OCI-LY7 (cell line): ENCODE measurements around the gene MEF2D. TPM values are rescaled to one million over a fixed set of nuclear protein-coding genes. Genes with fewer than 3 reads are reported as not detected.

Experiments used
- BruUV-seq: library from RNA; stranded (reverse); fragments of 400-500 nt; replicated peaks from 2 replicates; lab custom pipeline; 2021; lab: Mats Ljungman, UMichigan
- CTCF ChIA-PET: fragments of 300-600 bp; sonication (Branson Sonifier 250); formaldehyde crosslinking; loops from one replicate; lab custom pipeline; 2022; ENCODE audit warnings: antibody characterized with exemption; ENCODE audit not compliant: unreplicated experiment; lab: Charles Lee
- POLR2A ChIA-PET: fragments of 300-600 bp; sonication (Branson Sonifier 250); formaldehyde crosslinking; loops from one replicate; lab custom pipeline; 2022; ENCODE audit warnings: antibody characterized with exemption; lab: Charles Lee
- DNase-seq: peaks from one replicate; pipeline ENCODE4 v3.0.0-alpha.2; 2015; ENCODE audit warnings: low spot score
- H2AFZ ChIP-seq: fragments of 200-600 bp; sonication (generic), shearing (Covaris generic); 2 replicates; pipeline ENCODE4 v1.6.1; 2014; ENCODE audit warnings: mild to moderate bottlenecking, antibody characterized with exemption, low read length, moderate library complexity
- H3K27ac ChIP-seq: fragments of 200-600 bp; sonication (generic); 2 replicates; pipeline ENCODE4 v1.5.1; 2014; ENCODE audit warnings: mixed run types, low read depth, mild to moderate bottlenecking, moderate library complexity, low read length, inconsistent platforms; ENCODE audit not compliant: poor library complexity, severe bottlenecking
- H3K36me3 ChIP-seq: fragments of 200-600 bp; sonication (generic); 2 replicates; pipeline ENCODE4 v1.6.1; 2014; ENCODE audit warnings: mild to moderate bottlenecking, antibody characterized with exemption, low read length, moderate library complexity, mixed read lengths; ENCODE audit not compliant: insufficient read depth
- H3K4me1 ChIP-seq: fragments of 200-600 bp; sonication (generic); 2 replicates; pipeline ENCODE4 v1.5.1; 2014; ENCODE audit warnings: mild to moderate bottlenecking, low read length; ENCODE audit not compliant: insufficient read depth, poor library complexity, severe bottlenecking
- H3K4me2 ChIP-seq: fragments of 200-600 bp; sonication (generic); 2 replicates; pipeline ENCODE4 v1.6.1; 2014; ENCODE audit warnings: mild to moderate bottlenecking, low read length
- H3K4me3 ChIP-seq: fragments of 200-600 bp; sonication (generic); 2 replicates; pipeline ENCODE4 v1.5.1; 2014; ENCODE audit warnings: mild to moderate bottlenecking, low read depth, low read length; ENCODE audit not compliant: poor library complexity, severe bottlenecking
- H3K79me2 ChIP-seq: fragments of 200-600 bp; sonication (generic); 2 replicates; pipeline ENCODE4 v1.6.1; 2016; ENCODE audit warnings: low read depth, mild to moderate bottlenecking, low read length, moderate library complexity, mixed read lengths; ENCODE audit not compliant: insufficient read depth
- H3K9me2 ChIP-seq: fragments of 200-600 bp; sonication (generic); 2 replicates; pipeline ENCODE4 v1.6.1; 2016; ENCODE audit warnings: mild to moderate bottlenecking, low read length, mixed read lengths; ENCODE audit not compliant: insufficient read depth
- H3K9me3 ChIP-seq: fragments of 200-600 bp; sonication (generic); 2 replicates; pipeline ENCODE4 v1.6.1; 2014; ENCODE audit warnings: mild to moderate bottlenecking, mixed run types, low read length, mixed read lengths
- H4K20me1 ChIP-seq: fragments of 200-600 bp; sonication (generic); 2 replicates; pipeline ENCODE4 v1.6.1; 2014; ENCODE audit warnings: mild to moderate bottlenecking, antibody characterized with exemption, low read length, moderate library complexity, mixed read lengths; ENCODE audit not compliant: insufficient read depth
- CTCF ChIP-seq: fragments of 200-600 bp; sonication (generic); conservative IDR thresholded peaks from 2 replicates; pipeline ENCODE4 v1.5.1; 2014; ENCODE audit warnings: mild to moderate bottlenecking, antibody characterized with exemption, low read length, moderate library complexity, mixed read lengths
- EZH2phosphoT487 ChIP-seq: fragments of 200-600 bp; sonication (generic); IDR thresholded peaks from 2 replicates; pipeline ENCODE4 v1.6.1; 2018; ENCODE audit warnings: low read depth, borderline replicate concordance, mild to moderate bottlenecking, mixed run types, antibody characterized with exemption, low read length, moderate library complexity, mixed read lengths
- intact Hi-C: fragments of 100-400 bp; cut with micrococcal nuclease; formaldehyde crosslinking; loops from one replicate; pipeline ENCODE4 v1.10.0; 2022; ENCODE audit not compliant: unreplicated experiment
- total RNA-seq, 2 experiments: library from RNA; depleted of rRNA in 1 of 2; stranded (reverse); fragments of >200 nt in 1 of 2; shearing (Covaris generic) in 1 of 2; gene quantifications; 2 replicates each; pipeline ENCODE4 v1.2.3, GENCODE V29; 2014 to 2022

The MEF2D gene
- total RNA-seq, 2 experiments from 2014 or later = 42.7 to 92.3 TPM

GRCh38 chr1:156418416-156419070, 82.0 kb downstream of the MEF2D start:
- Histone ChIP-seq H3K4me2 (no peak overlapping the region), H3K27ac (no peak overlapping the region), H3K36me3 (no peaks in the 10 kb centered on the region), H2AFZ (no peak overlapping the region), H3K79me2 (no peaks in the 10 kb centered on the region), H3K9me2 (no peaks in the 10 kb centered on the region), H3K4me1 (peaks cover 16% of the 10 kb centered on the region), H4K20me1 (no peaks in the 10 kb centered on the region; the same call in 1 of the 2 replicates), H3K9me3 (no peaks in the 10 kb centered on the region), H3K4me3 (no peak overlapping the region)
- intact Hi-C loops = no loop called here
- ChIA-PET CTCF (interaction anchor here (1.5 to 1.8 kb wide), 3 partner anchors 15 to 33 kb away, joined by 3 to 6 read pairs (median 4); no protein-coding TSS in a partner anchor), POLR2A (no interaction called here)
- BruUV-seq = no TSS peak
- no peak for DNase-seq
- TF ChIP-seq CTCF = no peak
- TF ChIP-seq EZH2phosphoT487 = no peak

GRCh38 chr1:156417401-156418020, 83.1 kb downstream of the MEF2D start:
- no peaks in the 10 kb centered on the region for H3K79me2 ChIP-seq
- no peaks in the 10 kb centered on the region; the same call in 1 of the 2 replicates for H4K20me1 ChIP-seq
- H3K27ac ChIP-seq = no peak overlapping the region
- no peaks in the 10 kb centered on the region for H3K9me2 ChIP-seq
- no TSS peak for BruUV-seq
- H3K36me3 ChIP-seq = no peaks in the 10 kb centered on the region
- ChIA-PET POLR2A (no interaction called here), CTCF (interaction anchor here (0.7 kb wide), 1 partner anchor 32 kb away, joined by 3 read pairs; no protein-coding TSS in a partner anchor)
- no peak overlapping the region for H3K4me3 ChIP-seq
- TF ChIP-seq CTCF (no peak), EZH2phosphoT487 (no peak)
- intact Hi-C loops = no loop called here
- H3K4me2 ChIP-seq = no peak overlapping the region
- DNase-seq = no peak
- H3K9me3 ChIP-seq = no peaks in the 10 kb centered on the region
- H3K4me1 ChIP-seq = peaks cover 16% of the 10 kb centered on the region
- no peak overlapping the region for H2AFZ ChIP-seq

- Histone ChIP-seq H4K20me1 (no peaks in the 10 kb centered on the region; the same call in 1 of the 2 replicates), H3K9me2 (no peaks in the 10 kb centered on the region), H3K79me2 (no peaks in the 10 kb centered on the region), H3K4me2 (no peak overlapping the region), H3K9me3 (no peaks in the 10 kb centered on the region), H3K4me3 (no peak overlapping the region), H3K36me3 (no peaks in the 10 kb centered on the region), H2AFZ (no peak overlapping the region), H3K27ac (no peak overlapping the region), H3K4me1 (peaks cover 16% of the 10 kb centered on the region)
- no peak for DNase-seq
- TF ChIP-seq CTCF = no peak
- TF ChIP-seq EZH2phosphoT487 = no peak
- POLR2A ChIA-PET = no interaction called here
- CTCF ChIA-PET = no interaction called here
- no TSS peak for BruUV-seq
- intact Hi-C loops = no loop called here
Measured at GRCh38 chr1:156416993-156417392, 83.6 kb downstream of the MEF2D start.
